ENCODE measurements around the gene CEMP1. TPM values are rescaled to one million over a fixed set of nuclear protein-coding genes. Genes with fewer than 3 reads are reported as not detected.

Gene CEMP1
- total RNA-seq, 4 donors from 2014 or later, result 0.34 to 3.9 (median 3.5) TPM; not detected in 1

DNA sequence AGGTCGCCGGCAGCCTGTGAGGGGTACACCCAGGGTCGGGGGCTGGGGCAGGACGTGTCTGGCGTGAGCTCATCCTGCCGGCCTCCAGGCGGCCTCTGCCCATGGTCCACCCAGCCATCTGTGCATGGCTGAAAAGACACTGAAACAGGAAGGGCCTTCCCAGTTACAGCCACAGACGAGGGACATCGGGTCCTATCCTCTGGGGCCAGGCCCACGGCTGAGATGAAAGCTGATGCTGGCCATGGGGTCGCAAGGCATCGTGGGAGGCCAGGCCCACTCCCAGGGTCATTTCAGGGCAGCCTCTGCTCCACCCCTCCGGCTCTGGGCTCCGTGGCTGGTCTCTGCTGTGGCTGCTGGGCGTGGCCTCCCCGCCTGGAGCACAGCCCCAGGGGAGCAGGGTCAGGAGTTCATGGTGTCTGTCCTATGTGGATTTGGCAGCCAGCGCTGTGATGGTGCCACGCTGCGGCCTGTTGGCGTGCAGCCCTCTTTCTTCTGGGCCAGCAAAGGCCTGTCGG lies 34.0 kb downstream of the CEMP1 start:
- TF ChIP-seq EP300 (IDR thresholded peaks at IDR 0.05), result no peak
- no peak for TF ChIP-seq POLR2AphosphoS5 (IDR thresholded peaks at IDR 0.05)
- TF ChIP-seq, protein P1, sequence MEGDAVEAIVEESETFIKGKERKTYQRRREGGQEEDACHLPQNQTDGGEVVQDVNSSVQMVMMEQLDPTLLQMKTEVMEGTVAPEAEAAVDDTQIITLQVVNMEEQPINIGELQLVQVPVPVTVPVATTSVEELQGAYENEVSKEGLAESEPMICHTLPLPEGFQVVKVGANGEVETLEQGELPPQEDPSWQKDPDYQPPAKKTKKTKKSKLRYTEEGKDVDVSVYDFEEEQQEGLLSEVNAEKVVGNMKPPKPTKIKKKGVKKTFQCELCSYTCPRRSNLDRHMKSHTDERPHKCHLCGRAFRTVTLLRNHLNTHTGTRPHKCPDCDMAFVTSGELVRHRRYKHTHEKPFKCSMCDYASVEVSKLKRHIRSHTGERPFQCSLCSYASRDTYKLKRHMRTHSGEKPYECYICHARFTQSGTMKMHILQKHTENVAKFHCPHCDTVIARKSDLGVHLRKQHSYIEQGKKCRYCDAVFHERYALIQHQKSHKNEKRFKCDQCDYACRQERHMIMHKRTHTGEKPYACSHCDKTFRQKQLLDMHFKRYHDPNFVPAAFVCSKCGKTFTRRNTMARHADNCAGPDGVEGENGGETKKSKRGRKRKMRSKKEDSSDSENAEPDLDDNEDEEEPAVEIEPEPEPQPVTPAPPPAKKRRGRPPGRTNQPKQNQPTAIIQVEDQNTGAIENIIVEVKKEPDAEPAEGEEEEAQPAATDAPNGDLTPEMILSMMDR (IDR thresholded peaks at IDR 0.05), result no peak
- no peak for TF ChIP-seq POLR2A (IDR thresholded peaks at IDR 0.05)
- peak overlapping the region; percentile 88 for H3K27ac ChIP-seq
- DNase-seq (ENCODE audit: low spot score in 2 of 2), result no peak
- H3K4me3 ChIP-seq, result no peak overlapping the region
- no peaks in the 10 kb centered on the region for H3K9me3 ChIP-seq
- peaks cover 67% of the 10 kb centered on the region for H3K4me1 ChIP-seq
- WGBS, result 58% methylated on average over 6 of the region's 21 CpGs
- H3K36me3 ChIP-seq, result peaks cover 7% of the 10 kb centered on the region
- H3K27me3 ChIP-seq, result no peaks in the 10 kb centered on the region

- no peaks in the 10 kb centered on the region for H3K27me3 ChIP-seq
- peak in 1 of 2 donors; percentile 77 for DNase-seq (ENCODE audit: low spot score in 2 of 2)
- H3K27ac ChIP-seq, result peak overlapping the region; percentile 88
- H3K4me3 ChIP-seq, result no peak overlapping the region
- peaks cover 60% of the 10 kb centered on the region for H3K4me1 ChIP-seq
- peaks cover 7% of the 10 kb centered on the region for H3K36me3 ChIP-seq
- no peaks in the 10 kb centered on the region for H3K9me3 ChIP-seq
- 84% methylated on average over 28 of the region's 62 CpGs for WGBS
- TF ChIP-seq, protein P1 (IDR thresholded peaks at IDR 0.05), result no peak
- TF ChIP-seq POLR2AphosphoS5 (IDR thresholded peaks at IDR 0.05), result peak in 1 of 3 donors; percentile 18
These were observed 34.7 kb downstream of the CEMP1 start for GRCh38 chr16:2496223-2497115.

- no peak for TF ChIP-seq POLR2AphosphoS5 (IDR thresholded peaks at IDR 0.05)
- H3K9me3 ChIP-seq, result no peaks in the 10 kb centered on the region
- H3K27ac ChIP-seq, result no peak overlapping the region
- peaks cover 7% of the 10 kb centered on the region for H3K36me3 ChIP-seq
- no peak overlapping the region for H3K4me3 ChIP-seq
- DNase-seq (ENCODE audit: low spot score in 2 of 2), result no peak
- no peaks in the 10 kb centered on the region for H3K27me3 ChIP-seq
- H3K4me1 ChIP-seq, result peaks cover 46% of the 10 kb centered on the region
- WGBS, result 84% methylated on average over 5 of the region's 5 CpGs
These were observed 36.2 kb downstream of the CEMP1 start for GRCh38 chr16:2495041-2495440.

- 95% methylated on average over 5 of the region's 5 CpGs for WGBS
These were observed 36.6 kb downstream of the CEMP1 start for GRCh38 chr16:2494616-2495015.

GRCh38 chr16:2493605-2494004 lies 37.6 kb downstream of the CEMP1 start:
- WGBS, result 94% methylated on average over 6 of the region's 6 CpGs
- Histone ChIP-seq H3K27me3 (no peaks in the 10 kb centered on the region), H3K4me1 (peaks cover 31% of the 10 kb centered on the region), H3K36me3 (peaks cover 7% of the 10 kb centered on the region), H3K9me3 (no peaks in the 10 kb centered on the region), H3K27ac (no peak overlapping the region), H3K4me3 (no peak overlapping the region)
- TF ChIP-seq POLR2AphosphoS5 (IDR thresholded peaks at IDR 0.05) (no peak), EP300 (IDR thresholded peaks at IDR 0.05) (no peak), POLR2A (IDR thresholded peaks at IDR 0.05) (no peak)
- TF ChIP-seq, protein P1 (IDR thresholded peaks at IDR 0.05), result no peak
- DNase-seq (ENCODE audit: low spot score in 2 of 2), result no peak

More at GRCh38 chr16:2494616-2495015, 36.6 kb downstream of the CEMP1 start:
- H3K27ac ChIP-seq, result no peak overlapping the region
- no peaks in the 10 kb centered on the region for H3K27me3 ChIP-seq
- peaks cover 42% of the 10 kb centered on the region for H3K4me1 ChIP-seq
- H3K9me3 ChIP-seq, result no peaks in the 10 kb centered on the region
- DNase-seq (ENCODE audit: low spot score in 2 of 2), result no peak
- peaks cover 7% of the 10 kb centered on the region for H3K36me3 ChIP-seq
- H3K4me3 ChIP-seq, result no peak overlapping the region
- TF ChIP-seq POLR2AphosphoS5 (IDR thresholded peaks at IDR 0.05) (no peak), POLR2A (IDR thresholded peaks at IDR 0.05) (no peak), EP300 (IDR thresholded peaks at IDR 0.05) (no peak)

GRCh38 chr16:2492292-2492691 lies 38.9 kb downstream of the CEMP1 start:
- WGBS, result 95% methylated on average over 13 of the region's 13 CpGs
- no peak for DNase-seq (ENCODE audit: low spot score in 2 of 2)
- no peak overlapping the region for H3K4me3 ChIP-seq
- H3K4me1 ChIP-seq, result peaks cover 27% of the 10 kb centered on the region
- H3K9me3 ChIP-seq, result no peaks in the 10 kb centered on the region
- H3K27ac ChIP-seq, result no peak overlapping the region
- H3K27me3 ChIP-seq, result no peaks in the 10 kb centered on the region
- peaks cover 7% of the 10 kb centered on the region for H3K36me3 ChIP-seq
- TF ChIP-seq, protein P1 (IDR thresholded peaks at IDR 0.05), result no peak
- no peak for TF ChIP-seq EP300 (IDR thresholded peaks at IDR 0.05)
- TF ChIP-seq POLR2AphosphoS5 (IDR thresholded peaks at IDR 0.05), result no peak
- no peak for TF ChIP-seq POLR2A (IDR thresholded peaks at IDR 0.05)

Measured in suprapubic skin (tissue), 4 donors.